HUDEP-2 (cell line): ENCODE measurements around the gene NEURL3.

Source experiments
- DNase-seq, 76 experiments: peaks; one replicate each; lab custom pipeline; 2025; ENCODE audit not compliant: unreplicated experiment in 76 of 76; lab: John Stamatoyannopoulos, UW

Gene NEURL3

GRCh38 chr2:96509847-96510230 lies 4.7 kb upstream of the NEURL3 start:
- DNase-seq, result no peak

GRCh38 chr2:96509114-96509846 lies 4.1 kb upstream of the NEURL3 start:
- peak in 62 of 76 experiments; percentile 5 to 79 (median 52) for DNase-seq

GRCh38 chr2:96508521-96509113 lies 3.5 kb upstream of the NEURL3 start:
- DNase-seq, result no peak

- peak in 50 of 76 experiments; percentile 12 to 67 (median 42) for DNase-seq
Measured at GRCh38 chr2:96507957-96508520, 2.9 kb upstream of the NEURL3 start.

GRCh38 chr2:96506907-96507240 lies 1.7 kb upstream of the NEURL3 start:
- DNase-seq, result no peak

GRCh38 chr2:96506016-96506906 lies 1.1 kb upstream of the NEURL3 start:
- DNase-seq, result no peak

GRCh38 chr2:96503637-96504243 lies 1.4 kb downstream of the NEURL3 start:
- DNase-seq, result no peak

GRCh38 chr2:96502891-96503636 lies 2.1 kb downstream of the NEURL3 start:
- DNase-seq, result no peak

- DNase-seq, result no peak
Measured at GRCh38 chr2:96501886-96502810, 3.0 kb downstream of the NEURL3 start.

- DNase-seq, result no peak
Measured at GRCh38 chr2:96501471-96501874, 3.7 kb downstream of the NEURL3 start.

- DNase-seq, result no peak
Measured at GRCh38 chr2:96500385-96501066, 4.6 kb downstream of the NEURL3 start.

GRCh38 chr2:96499061-96499960 lies 5.8 kb downstream of the NEURL3 start:
- DNase-seq, result peak in 2 of 76 experiments; percentile 3 to 7

- DNase-seq, result peak in 2 of 76 experiments; percentile 4 to 7
Measured at GRCh38 chr2:96498611-96499010, 6.5 kb downstream of the NEURL3 start.

- DNase-seq, result peak in 61 of 76 experiments; percentile 18 to 92 (median 76)
Measured at GRCh38 chr2:96498021-96498431, 7.1 kb downstream of the NEURL3 start.

- peak in 3 of 76 experiments; percentile 2 to 37 (median 19) for DNase-seq
Measured at GRCh38 chr2:96495982-96496629, 9.1 kb downstream of the NEURL3 start.

- DNase-seq, result no peak
Measured at GRCh38 chr2:96494188-96494587, 11.0 kb downstream of the NEURL3 start.

GRCh38 chr2:96493072-96493471 lies 12.1 kb downstream of the NEURL3 start:
- no peak for DNase-seq
